GM12864 (cell line): ENCODE measurements around the gene EIF1AD.

Experiments used
- DNase-seq: peaks from one replicate; pipeline ENCODE4 v3.0.0-alpha.2; 2011; ENCODE audit warnings: low read depth
- H3K4me3 ChIP-seq: 2 replicates; pipeline ENCODE4 v1.5.1; 2011; ENCODE audit warnings: mild to moderate bottlenecking, low read depth, low read length, control low read depth
- CTCF ChIP-seq: IDR thresholded peaks from 2 replicates; pipeline ENCODE4 v1.5.1; 2011; ENCODE audit warnings: low read depth, mild to moderate bottlenecking, moderate library complexity, low read length, control low read depth, inconsistent platforms; ENCODE audit errors: missing control alignments

EIF1AD gene

GRCh38 chr11:65947133-65947532, 54.8 kb downstream of the EIF1AD start:
- no peak overlapping the region for H3K4me3 ChIP-seq
- TF ChIP-seq CTCF = no peak
- DNase-seq = no peak

DNA sequence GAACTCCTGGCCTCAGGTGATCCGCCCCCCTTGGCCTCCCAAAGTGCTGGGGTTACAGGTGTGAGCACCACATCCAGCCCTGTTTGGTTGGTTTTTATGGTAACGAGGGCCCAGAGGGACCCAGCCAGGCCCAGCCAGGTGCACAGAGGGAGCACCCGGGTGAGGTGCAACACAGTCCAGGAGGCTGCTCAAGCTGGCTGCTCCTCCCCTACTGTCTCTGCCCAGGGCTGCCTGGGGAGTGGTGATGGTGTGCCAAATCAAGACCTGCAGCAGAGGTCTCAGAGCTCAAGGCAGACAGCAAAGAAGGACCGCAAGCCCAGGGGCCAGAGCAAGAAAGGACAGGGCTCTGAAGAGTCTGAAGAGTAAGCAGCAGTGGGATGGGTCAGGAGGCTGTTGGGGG, 55.3 kb downstream of the EIF1AD start:
- no peak overlapping the region for H3K4me3 ChIP-seq
- DNase-seq = no peak
- TF ChIP-seq CTCF = no peak
